ENCODE data around the gene MYMK.

GRCh38 chr9:133507246-133507965, 17.4 kb downstream of the MYMK start:
- no peak for TF ChIP-seq CTCF (IDR thresholded peaks at IDR 0.05 in 8 of 11, conservative IDR thresholded peaks at IDR 0.05 in 3 of 11)
- TF ChIP-seq POLR2A (IDR thresholded peaks at IDR 0.05), result no peak
- no peak for TF ChIP-seq POLR2AphosphoS5 (IDR thresholded peaks at IDR 0.05)

Data from spleen (tissue), 7 donors.